Measurements from ENCODE around the gene PHYKPL.
"Not testable (repeated sequence)": the region's sequence is repeated elsewhere in the genome, so short reads cannot be mapped to it uniquely, and the experiment has no call there.

Gene PHYKPL

GRCh38 chr5:178206166-178207101, 26.2 kb downstream of the PHYKPL start:
- DNase-seq (ENCODE audit: low read depth) = no peak

- no peak for DNase-seq (ENCODE audit: low read depth)
Observed at GRCh38 chr5:178205749-178206047, 26.9 kb downstream of the PHYKPL start.

GRCh38 chr5:178204935-178205748, 27.5 kb downstream of the PHYKPL start:
- DNase-seq (ENCODE audit: low read depth) = peak; percentile 55

GRCh38 chr5:178204182-178204934, 28.2 kb downstream of the PHYKPL start, which contains the start of gene HNRNPAB:
HNRNPAB (plus strand) TSS chr5:178204533; CDS start chr5:178204838, 305 bp downstream.
- peak; percentile 93 for DNase-seq (ENCODE audit: low read depth)

GRCh38 chr5:178203670-178204181, 28.9 kb downstream of the PHYKPL start:
- DNase-seq (ENCODE audit: low read depth) = no peak

- no peak for DNase-seq (ENCODE audit: low read depth)
Observed at GRCh38 chr5:178202541-178202940, 30.1 kb downstream of the PHYKPL start.

- no peak for DNase-seq (ENCODE audit: low read depth)
Observed at GRCh38 chr5:178201927-178202235, 30.7 kb downstream of the PHYKPL start.

GRCh38 chr5:178201221-178201926, 31.2 kb downstream of the PHYKPL start:
- no peak for DNase-seq (ENCODE audit: low read depth)

GRCh38 chr5:178199581-178200434, 32.8 kb downstream of the PHYKPL start:
- DNase-seq (ENCODE audit: low read depth) = no peak

GRCh38 chr5:178198706-178199105, 33.9 kb downstream of the PHYKPL start:
- no peak for DNase-seq (ENCODE audit: low read depth)

GRCh38 chr5:178198151-178198550, 34.5 kb downstream of the PHYKPL start:
- not testable (repeated sequence) for DNase-seq (ENCODE audit: low read depth)

- no peak for DNase-seq (ENCODE audit: low read depth)
Observed at GRCh38 chr5:178196986-178197385, 35.6 kb downstream of the PHYKPL start.

GRCh38 chr5:178196281-178196812, 36.3 kb downstream of the PHYKPL start:
- DNase-seq (ENCODE audit: low read depth) = no peak

- DNase-seq (ENCODE audit: low read depth) = no peak
Observed at GRCh38 chr5:178194026-178194425, 38.6 kb downstream of the PHYKPL start.

- DNase-seq (ENCODE audit: low read depth) = no peak
Observed at GRCh38 chr5:178193251-178193809, 39.3 kb downstream of the PHYKPL start.

- DNase-seq (ENCODE audit: low read depth) = no peak
Observed at GRCh38 chr5:178192787-178193186, 39.8 kb downstream of the PHYKPL start.

- DNase-seq (ENCODE audit: low read depth) = no peak
Observed at GRCh38 chr5:178192244-178192643, 40.4 kb downstream of the PHYKPL start.

GRCh38 chr5:178191661-178192060, 40.9 kb downstream of the PHYKPL start:
- no peak for DNase-seq (ENCODE audit: low read depth)

- no peak for DNase-seq (ENCODE audit: low read depth)
Observed at GRCh38 chr5:178189433-178189832, 43.2 kb downstream of the PHYKPL start.

- no peak for DNase-seq (ENCODE audit: low read depth)
Observed at GRCh38 chr5:178187014-178187413, 45.6 kb downstream of the PHYKPL start, which contains the start of gene GMCL2. GMCL2 (minus strand) TSS chr5:178187371; CDS start chr5:178187299, 72 bp downstream.
